Hypothalamus (tissue), 51 donors: ENCODE measurements around the gene GUK1.

Experiments
- DNase-seq, 51 donors: peaks; one replicate each; lab custom pipeline; 2025; lab: John Stamatoyannopoulos, UW

The GUK1 gene

DNA sequence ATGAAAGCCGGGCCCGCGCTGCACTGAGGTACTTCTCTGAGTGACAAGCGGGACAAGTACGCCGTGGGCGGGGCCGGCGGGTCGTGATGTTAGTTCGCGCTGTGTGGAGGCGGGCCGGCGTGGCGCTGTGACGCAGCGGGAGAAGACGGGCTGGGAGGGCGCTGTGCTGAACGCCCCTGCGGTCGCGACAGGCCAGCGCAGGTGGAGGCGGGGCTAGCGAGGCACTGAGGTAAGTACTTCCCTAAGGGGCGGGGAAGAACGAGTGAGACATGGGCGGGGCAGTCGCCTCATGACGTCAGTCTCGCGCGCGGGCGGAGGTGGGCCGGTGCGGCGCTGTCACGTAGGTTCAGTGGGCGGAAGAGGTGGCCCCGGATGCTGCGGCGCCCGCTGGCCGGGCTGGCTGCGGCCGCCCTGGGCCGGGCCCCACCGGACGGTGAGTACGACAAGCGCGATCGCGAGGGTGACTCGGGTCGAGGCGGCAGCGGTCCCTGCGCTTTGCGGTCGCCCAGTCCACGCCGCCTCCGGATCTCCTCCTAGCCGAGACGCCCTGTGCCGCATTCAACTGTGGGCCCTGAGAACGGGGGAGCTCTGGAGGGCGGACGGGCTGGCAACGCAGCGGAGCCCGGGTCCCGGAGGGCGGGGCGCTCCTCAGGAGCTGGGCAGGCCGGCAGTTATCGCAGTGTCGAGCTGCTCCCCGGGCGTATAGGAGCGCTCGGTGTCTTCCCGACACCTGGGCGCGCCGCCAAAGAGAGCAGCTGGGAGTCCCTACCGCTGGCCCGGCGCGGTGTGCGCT lies at the start of gene GUK1:
Gene GUK1 (plus strand): TSS at position 349 of the 793 bp plus-strand sequence. CDS start 24 bp downstream, at position 373.
- DNase-seq: peak; percentile 63 to 100 (median 98)

DNA sequence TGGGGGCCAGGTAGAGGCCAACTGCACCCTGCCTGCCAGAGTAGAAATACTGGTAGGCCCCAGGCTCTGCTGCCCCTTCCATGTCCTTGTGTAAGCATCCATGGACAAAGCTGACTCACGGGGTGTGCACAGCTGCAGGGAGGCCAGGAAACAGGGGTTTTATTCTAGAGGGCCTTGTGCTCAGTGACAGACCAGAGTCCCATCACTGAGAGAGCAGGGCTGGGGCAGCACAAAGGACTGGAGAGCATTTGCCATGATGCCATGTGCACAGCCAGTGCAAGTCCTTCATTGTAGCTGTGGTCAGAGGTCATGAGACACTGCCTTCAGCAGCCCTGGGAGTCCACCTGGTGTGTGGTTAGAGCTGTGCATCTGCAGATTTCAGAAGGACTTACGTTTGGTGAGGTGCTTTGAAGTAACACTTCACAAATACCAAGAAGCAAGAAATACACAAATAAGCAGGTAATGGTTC lies 49.4 kb upstream of the GUK1 start:
- DNase-seq: peak in 3 of 51 donors; percentile 26 to 49 (median 41)

GRCh38 chr1:228091084-228091483 lies 49.0 kb upstream of the GUK1 start:
- no peak for DNase-seq

DNA sequence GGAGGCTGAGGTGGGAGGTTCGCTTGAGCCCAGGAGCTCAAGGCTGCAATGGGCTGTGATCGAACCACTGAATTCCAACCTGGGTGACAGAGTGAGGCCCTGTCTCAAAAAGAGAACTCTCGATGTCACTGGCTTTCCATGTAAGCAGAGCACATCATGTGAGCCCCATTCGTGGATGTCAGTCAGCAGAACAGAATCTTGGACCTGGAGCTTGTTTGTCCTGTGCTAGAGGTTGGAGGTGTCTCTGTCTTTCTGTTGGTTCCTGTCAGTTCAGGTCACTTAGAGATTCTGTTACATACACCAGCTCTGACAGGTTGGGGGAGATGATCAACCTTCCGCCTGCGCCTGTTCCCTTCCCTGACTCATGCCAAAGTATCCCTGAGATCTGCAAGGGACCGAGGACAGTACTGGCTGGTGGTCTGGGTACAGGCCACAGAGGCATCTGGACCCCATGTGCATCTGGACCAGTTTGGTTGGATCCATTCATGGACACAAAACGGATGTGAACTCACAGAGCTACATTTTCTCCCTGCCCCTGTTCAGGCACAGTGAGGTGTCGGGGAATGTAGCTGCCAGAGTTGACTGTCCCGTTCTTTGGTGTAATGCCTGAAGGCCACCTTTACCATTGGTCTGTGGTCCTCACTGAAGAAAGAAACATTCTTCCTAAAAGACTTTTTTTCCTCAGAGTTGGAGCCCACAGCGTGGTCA lies 47.6 kb upstream of the GUK1 start:
- no peak for DNase-seq

DNA sequence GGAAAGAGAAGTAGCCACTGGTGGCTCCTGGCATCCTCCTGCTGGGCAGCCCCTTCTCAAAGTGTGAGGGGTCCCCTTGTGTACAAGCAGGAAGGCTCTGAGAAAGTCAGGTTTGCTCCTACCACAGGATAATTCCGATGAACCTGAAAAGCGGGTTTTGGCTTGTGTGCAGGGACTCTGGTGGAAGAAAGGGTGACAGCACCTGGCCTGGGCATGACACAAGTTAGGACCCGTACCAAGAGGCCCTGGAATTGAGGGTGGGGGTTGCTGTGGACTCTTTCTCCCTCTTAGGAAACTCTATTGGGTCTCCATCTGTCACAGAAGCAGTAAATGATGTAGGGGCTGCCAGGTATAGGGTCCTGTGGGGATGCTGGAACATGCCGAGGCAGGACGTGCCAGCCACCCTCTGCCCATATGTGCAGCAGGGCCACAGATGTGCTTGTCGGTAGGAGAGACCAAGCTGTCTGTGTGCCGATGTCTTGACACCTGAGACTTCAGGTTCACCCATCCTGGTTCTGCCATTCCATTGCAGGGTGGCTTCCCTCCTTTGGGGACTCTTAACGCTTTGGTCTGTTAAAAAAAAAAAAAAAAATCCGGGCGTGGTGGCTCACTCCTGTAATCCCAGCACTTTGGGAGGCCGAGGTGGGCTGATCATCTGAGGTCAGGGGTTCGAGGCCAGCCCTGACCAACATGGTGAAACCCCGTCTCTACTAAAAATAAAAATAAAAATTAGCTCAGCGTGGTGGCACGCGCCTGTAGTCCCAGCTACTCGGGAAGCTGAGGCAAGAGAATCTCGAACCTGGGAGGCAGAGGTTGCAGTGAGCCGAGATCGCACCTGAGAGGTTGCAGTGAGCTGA lies 46.8 kb upstream of the GUK1 start:
- no peak for DNase-seq

GRCh38 chr1:228094432-228095016 lies 45.6 kb upstream of the GUK1 start:
- no peak for DNase-seq

GRCh38 chr1:228095161-228095560 lies 44.9 kb upstream of the GUK1 start:
- no peak for DNase-seq

DNA sequence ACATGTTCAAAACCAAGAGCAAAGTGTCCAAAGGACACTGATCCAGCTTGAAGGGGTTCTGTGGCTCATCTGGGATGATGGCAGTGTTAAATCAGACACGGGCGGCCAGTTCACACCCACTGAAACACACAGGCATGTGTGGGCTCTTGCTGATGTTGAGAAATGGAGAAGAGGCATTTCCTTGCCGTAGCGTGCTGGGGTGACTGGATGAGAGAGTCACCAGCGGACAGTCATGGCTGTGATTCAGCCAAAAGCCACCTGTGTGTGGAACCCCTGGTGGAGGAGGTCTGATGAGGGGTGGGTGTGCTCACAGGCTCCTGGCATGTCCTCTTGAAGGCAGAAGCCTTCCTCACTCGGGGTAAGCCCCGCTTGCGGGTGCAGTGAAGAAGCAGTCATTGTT lies 44.1 kb upstream of the GUK1 start:
- DNase-seq: peak in 1 of 51 donors; percentile 57

GRCh38 chr1:228096416-228097332 lies 43.4 kb upstream of the GUK1 start:
- DNase-seq: no peak

DNA sequence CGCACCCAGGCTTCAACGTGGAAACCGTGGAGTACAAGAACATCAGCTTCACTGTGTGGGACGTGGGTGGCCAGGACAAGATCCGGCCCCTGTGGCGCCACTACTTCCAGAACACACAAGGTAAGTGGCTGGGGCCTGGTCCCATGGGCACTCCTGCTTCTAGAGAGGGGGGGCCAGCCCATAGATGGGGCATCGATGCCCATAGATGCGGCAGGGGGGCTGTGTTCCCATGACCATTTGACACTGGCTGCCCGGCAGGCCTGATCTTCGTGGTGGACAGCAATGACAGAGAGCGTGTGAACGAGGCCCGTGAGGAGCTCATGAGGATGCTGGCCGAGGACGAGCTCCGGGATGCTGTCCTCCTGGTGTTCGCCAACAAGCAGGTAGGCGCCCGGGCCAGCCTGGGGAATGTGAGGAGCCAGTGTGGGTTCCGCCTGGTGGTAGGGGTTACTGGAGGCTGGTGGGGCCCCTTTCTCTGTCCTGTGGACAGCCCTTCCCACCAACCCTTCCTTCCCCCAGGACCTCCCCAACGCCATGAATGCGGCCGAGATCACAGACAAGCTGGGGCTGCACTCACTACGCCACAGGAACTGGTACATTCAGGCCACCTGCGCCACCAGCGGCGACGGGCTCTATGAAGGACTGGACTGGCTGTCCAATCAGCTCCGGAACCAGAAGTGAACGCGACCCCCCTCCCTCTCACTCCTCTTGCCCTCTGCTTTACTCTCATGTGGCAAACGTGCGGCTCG lies 42.6 kb upstream of the GUK1 start:
- DNase-seq: no peak

- no peak for DNase-seq
Measured at GRCh38 chr1:228098323-228098931, 41.7 kb upstream of the GUK1 start.

GRCh38 chr1:228099331-228099732 lies 40.7 kb upstream of the GUK1 start:
- DNase-seq: no peak

- no peak for DNase-seq
Measured at GRCh38 chr1:228100822-228101613, 39.1 kb upstream of the GUK1 start.

DNA sequence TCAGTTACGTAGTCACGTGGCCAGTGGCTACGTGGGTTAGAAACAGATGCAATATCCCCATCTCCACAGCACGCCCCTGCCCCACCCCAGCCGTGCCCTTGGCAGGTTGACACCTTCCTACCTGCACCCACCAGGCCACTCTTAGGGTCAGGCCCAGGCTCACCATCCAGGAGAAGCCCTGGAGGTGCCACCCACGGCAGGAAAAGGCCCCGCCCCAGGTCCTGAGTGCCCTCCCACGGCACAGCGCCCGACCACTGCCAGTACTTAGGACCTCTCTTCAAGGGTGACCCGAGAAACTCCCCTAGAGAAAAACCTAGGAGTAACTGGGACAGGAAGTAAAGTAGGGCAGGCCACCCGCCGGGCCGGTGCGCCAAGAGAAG lies 38.5 kb upstream of the GUK1 start:
- no peak for DNase-seq

DNA sequence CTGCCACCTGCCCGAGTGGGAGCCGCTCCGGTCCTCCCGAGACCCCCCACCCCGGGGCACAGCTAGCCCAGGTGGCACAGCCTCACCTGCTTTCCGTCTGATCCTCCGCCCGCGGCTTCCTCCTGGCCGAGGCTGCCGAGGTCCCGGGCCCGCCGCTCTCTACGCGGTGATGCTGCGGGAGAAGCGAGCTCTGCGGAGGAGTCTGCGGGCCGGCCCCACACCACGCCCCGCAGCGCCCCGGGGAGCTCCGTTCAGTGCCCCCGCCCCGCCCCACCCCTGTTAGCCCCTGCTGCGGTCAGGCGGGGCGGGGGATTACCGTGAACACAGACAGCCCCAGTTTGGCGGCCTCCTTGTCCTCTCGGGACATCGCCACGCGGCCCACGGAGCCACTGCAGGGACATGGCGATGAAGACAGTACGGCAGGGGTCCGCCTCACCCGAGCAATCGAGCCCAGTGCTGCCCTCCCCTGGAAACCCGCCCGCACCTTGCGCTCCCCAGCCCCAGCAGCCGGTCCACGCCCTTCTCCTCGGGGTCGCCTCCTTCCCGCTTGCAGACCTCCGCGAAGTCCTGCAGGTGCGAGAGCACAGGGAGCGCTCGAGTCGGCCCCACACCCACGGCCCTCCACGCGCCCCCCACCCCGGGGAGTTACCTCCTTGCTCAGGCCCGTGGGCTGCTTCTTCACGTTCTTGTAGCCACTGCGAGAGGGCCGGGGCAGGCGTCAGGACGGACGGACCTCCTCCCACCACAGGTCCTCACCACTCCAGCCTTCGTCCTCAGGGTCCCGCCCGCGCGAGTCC lies 37.9 kb upstream of the GUK1 start:
- DNase-seq: no peak

- peak; percentile 44 to 95 (median 83) for DNase-seq
Measured at GRCh38 chr1:228102791-228103620, 37.1 kb upstream of the GUK1 start, which contains the start of gene C1orf35. TSS of gene C1orf35 (minus strand) at chr1:228103325. CDS start at chr1:228103227, 98 bp downstream.
